GM12878 (cell line): ENCODE data around the gene ATP13A5.

Source experiments
- KDM1A ChIP-seq: fragments of 200-600 bp; sonication (generic); IDR thresholded peaks from 2 replicates; pipeline ENCODE4 v1.6.1; 2016; ENCODE audit warnings: borderline replicate concordance
- NFXL1 ChIP-seq: fragments of 450-650 bp; IDR thresholded peaks from 2 replicates; pipeline ENCODE4 v1.6.1; 2017; ENCODE audit warnings: antibody characterized with exemption, mild to moderate bottlenecking, borderline replicate concordance
- POLR2AphosphoS5 ChIP-seq: IDR thresholded peaks from 2 replicates; pipeline ENCODE4 v1.6.1; 2011; ENCODE audit warnings: mild to moderate bottlenecking, low read length, inconsistent platforms
- RBBP5 ChIP-seq: fragments of 200-600 bp; sonication (generic); conservative IDR thresholded peaks from 2 replicates; pipeline ENCODE4 v1.6.1; 2016
- SREBF1 ChIP-seq: IDR thresholded peaks from 2 replicates; pipeline ENCODE4 v1.6.1; 2012; ENCODE audit warnings: mild to moderate bottlenecking, low read length
- TCF12 ChIP-seq: IDR thresholded peaks from 2 replicates; pipeline ENCODE4 v1.6.1; 2011; ENCODE audit warnings: low read depth, mild to moderate bottlenecking, low read length
- ZNF274 ChIP-seq: IDR thresholded peaks from one replicate; pipeline ENCODE4 v1.8.0; 2011; ENCODE audit not compliant: insufficient read length, insufficient read depth
- TF ChIP-seq, protein P1 (sequence below): fragments of 450-650 bp; IDR thresholded peaks from 2 replicates; pipeline ENCODE4 v1.6.1; 2017; ENCODE audit warnings: borderline replicate concordance
- TF ChIP-seq, protein P2 (sequence below), 3 experiments: IDR thresholded peaks in 2 of 3; conservative IDR thresholded peaks in 1 of 3; 2 replicates each; pipeline ENCODE4 v1.5.1; 2011; ENCODE audit warnings: low read depth in 3 of 3, low read length in 3 of 3, mild to moderate bottlenecking in 3 of 3, control low read depth in 2 of 3, moderate library complexity in 2 of 3, inconsistent platforms in 1 of 3, mixed read lengths in 1 of 3; ENCODE audit not compliant: control insufficient read depth in 2 of 3, insufficient read depth in 1 of 3; ENCODE audit errors: extremely low read depth in 1 of 3
- TF ChIP-seq, protein P3 (sequence below): IDR thresholded peaks from 2 replicates; pipeline ENCODE4 v1.6.1; 2011; ENCODE audit warnings: mild to moderate bottlenecking, low read depth, low read length, moderate library complexity; ENCODE audit not compliant: insufficient replicate concordance
- TF ChIP-seq, protein P4 (sequence below): IDR thresholded peaks from 2 replicates; pipeline ENCODE4 v1.6.1; 2012; ENCODE audit warnings: low read length, inconsistent platforms
- TF ChIP-seq, protein P5 (sequence below): fragments of 450-650 bp; formaldehyde crosslinking; IDR thresholded peaks from 2 replicates; pipeline ENCODE4 v1.5.0; 2022; ENCODE audit warnings: mild to moderate bottlenecking, missing genetic modification characterization
- TF ChIP-seq, protein P6 (sequence below): IDR thresholded peaks from 2 replicates; pipeline ENCODE4 v1.6.1; 2012; ENCODE audit warnings: low read depth, low read length, improper control_type of control experiment

DNA sequence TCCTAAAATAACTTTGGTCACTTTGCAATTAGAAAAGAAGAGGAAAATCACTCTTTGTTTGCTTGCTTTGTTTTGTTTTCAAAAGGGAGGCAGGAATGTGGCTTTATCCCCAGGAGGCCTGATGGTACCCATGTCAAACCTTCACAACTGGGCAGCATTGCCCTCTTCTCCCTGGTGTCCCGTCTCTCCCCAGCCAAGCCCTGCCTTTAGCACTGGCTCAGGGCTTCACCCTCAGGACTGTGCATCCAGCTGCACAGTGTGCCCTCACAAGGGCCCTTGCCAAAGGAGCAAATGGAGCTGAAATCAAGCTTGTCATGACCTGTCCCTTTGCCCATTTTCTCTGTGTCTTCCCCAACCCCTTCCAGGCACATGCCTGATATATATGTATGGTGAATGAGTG is 29.1 kb upstream of the ATP13A5 start:
- TF ChIP-seq POLR2AphosphoS5: no peak
- TF ChIP-seq, protein P1, sequence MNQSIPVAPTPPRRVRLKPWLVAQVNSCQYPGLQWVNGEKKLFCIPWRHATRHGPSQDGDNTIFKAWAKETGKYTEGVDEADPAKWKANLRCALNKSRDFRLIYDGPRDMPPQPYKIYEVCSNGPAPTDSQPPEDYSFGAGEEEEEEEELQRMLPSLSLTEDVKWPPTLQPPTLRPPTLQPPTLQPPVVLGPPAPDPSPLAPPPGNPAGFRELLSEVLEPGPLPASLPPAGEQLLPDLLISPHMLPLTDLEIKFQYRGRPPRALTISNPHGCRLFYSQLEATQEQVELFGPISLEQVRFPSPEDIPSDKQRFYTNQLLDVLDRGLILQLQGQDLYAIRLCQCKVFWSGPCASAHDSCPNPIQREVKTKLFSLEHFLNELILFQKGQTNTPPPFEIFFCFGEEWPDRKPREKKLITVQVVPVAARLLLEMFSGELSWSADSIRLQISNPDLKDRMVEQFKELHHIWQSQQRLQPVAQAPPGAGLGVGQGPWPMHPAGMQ: no peak
- TF ChIP-seq TCF12: no peak
- TF ChIP-seq, protein P2, sequence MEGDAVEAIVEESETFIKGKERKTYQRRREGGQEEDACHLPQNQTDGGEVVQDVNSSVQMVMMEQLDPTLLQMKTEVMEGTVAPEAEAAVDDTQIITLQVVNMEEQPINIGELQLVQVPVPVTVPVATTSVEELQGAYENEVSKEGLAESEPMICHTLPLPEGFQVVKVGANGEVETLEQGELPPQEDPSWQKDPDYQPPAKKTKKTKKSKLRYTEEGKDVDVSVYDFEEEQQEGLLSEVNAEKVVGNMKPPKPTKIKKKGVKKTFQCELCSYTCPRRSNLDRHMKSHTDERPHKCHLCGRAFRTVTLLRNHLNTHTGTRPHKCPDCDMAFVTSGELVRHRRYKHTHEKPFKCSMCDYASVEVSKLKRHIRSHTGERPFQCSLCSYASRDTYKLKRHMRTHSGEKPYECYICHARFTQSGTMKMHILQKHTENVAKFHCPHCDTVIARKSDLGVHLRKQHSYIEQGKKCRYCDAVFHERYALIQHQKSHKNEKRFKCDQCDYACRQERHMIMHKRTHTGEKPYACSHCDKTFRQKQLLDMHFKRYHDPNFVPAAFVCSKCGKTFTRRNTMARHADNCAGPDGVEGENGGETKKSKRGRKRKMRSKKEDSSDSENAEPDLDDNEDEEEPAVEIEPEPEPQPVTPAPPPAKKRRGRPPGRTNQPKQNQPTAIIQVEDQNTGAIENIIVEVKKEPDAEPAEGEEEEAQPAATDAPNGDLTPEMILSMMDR (IDR thresholded peaks at IDR 0.05 in 2 of 3, conservative IDR thresholded peaks at IDR 0.05 in 1 of 3; ENCODE audit: control insufficient read depth in 2 of 3, extremely low read depth in 1 of 3, insufficient read depth in 1 of 3, low read depth in 3 of 3, low read length in 3 of 3): no peak
- TF ChIP-seq RBBP5: no peak
- TF ChIP-seq, protein P3, sequence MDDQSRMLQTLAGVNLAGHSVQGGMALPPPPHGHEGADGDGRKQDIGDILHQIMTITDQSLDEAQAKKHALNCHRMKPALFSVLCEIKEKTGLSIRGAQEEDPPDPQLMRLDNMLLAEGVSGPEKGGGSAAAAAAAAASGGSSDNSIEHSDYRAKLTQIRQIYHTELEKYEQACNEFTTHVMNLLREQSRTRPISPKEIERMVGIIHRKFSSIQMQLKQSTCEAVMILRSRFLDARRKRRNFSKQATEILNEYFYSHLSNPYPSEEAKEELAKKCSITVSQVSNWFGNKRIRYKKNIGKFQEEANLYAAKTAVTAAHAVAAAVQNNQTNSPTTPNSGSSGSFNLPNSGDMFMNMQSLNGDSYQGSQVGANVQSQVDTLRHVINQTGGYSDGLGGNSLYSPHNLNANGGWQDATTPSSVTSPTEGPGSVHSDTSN: no peak
- TF ChIP-seq ZNF274: no peak
- TF ChIP-seq, protein P4, sequence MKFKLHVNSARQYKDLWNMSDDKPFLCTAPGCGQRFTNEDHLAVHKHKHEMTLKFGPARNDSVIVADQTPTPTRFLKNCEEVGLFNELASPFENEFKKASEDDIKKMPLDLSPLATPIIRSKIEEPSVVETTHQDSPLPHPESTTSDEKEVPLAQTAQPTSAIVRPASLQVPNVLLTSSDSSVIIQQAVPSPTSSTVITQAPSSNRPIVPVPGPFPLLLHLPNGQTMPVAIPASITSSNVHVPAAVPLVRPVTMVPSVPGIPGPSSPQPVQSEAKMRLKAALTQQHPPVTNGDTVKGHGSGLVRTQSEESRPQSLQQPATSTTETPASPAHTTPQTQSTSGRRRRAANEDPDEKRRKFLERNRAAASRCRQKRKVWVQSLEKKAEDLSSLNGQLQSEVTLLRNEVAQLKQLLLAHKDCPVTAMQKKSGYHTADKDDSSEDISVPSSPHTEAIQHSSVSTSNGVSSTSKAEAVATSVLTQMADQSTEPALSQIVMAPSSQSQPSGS: no peak
- TF ChIP-seq, protein P5, sequence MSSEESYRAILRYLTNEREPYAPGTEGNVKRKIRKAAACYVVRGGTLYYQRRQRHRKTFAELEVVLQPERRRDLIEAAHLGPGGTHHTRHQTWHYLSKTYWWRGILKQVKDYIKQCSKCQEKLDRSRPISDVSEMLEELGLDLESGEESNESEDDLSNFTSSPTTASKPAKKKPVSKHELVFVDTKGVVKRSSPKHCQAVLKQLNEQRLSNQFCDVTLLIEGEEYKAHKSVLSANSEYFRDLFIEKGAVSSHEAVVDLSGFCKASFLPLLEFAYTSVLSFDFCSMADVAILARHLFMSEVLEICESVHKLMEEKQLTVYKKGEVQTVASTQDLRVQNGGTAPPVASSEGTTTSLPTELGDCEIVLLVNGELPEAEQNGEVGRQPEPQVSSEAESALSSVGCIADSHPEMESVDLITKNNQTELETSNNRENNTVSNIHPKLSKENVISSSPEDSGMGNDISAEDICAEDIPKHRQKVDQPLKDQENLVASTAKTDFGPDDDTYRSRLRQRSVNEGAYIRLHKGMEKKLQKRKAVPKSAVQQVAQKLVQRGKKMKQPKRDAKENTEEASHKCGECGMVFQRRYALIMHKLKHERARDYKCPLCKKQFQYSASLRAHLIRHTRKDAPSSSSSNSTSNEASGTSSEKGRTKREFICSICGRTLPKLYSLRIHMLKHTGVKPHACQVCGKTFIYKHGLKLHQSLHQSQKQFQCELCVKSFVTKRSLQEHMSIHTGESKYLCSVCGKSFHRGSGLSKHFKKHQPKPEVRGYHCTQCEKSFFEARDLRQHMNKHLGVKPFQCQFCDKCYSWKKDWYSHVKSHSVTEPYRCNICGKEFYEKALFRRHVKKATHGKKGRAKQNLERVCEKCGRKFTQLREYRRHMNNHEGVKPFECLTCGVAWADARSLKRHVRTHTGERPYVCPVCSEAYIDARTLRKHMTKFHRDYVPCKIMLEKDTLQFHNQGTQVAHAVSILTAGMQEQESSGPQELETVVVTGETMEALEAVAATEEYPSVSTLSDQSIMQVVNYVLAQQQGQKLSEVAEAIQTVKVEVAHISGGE (CRISPR knock-in tag): no peak
- no peak for TF ChIP-seq NFXL1
- TF ChIP-seq SREBF1: no peak
- TF ChIP-seq, protein P6, sequence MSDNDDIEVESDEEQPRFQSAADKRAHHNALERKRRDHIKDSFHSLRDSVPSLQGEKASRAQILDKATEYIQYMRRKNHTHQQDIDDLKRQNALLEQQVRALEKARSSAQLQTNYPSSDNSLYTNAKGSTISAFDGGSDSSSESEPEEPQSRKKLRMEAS: no peak
- no peak for TF ChIP-seq KDM1A
